H1 (cell line): ENCODE results near the gene SLC38A8. TPM values are rescaled to one million over a fixed set of nuclear protein-coding genes. Genes with fewer than 3 reads are reported as not detected.
A peak's percentile ranks its signal among the peaks of the same experiment; 100 is the strongest.

Source experiments
- CTCF ChIA-PET: fragments of 300-600 bp; sonication (Branson Sonifier 250); formaldehyde crosslinking; loops from one replicate; lab custom pipeline; 2021; ENCODE audit not compliant: partially characterized antibody; lab: Charles Lee
- POLR2A ChIA-PET: fragments of 300-600 bp; sonication (Branson Sonifier 250); formaldehyde crosslinking; loops from one replicate; lab custom pipeline; 2021; ENCODE audit warnings: inconsistent platforms; ENCODE audit not compliant: partially characterized antibody; lab: Charles Lee
- DNase-seq, 2 experiments: peaks; one replicate each; pipeline versions ENCODE4 v3.0.0 to v3.0.0-alpha.2; 2010 to 2022; ENCODE audit warnings: low spot score in 2 of 2, low read depth in 1 of 2, mixed read lengths in 1 of 2
- FAIRE-seq: peaks from 2 replicates; lab custom pipeline; 2011; peaks lifted over from hg19 to GRCh38; lab: Jason Lieb, UNC
- H2AFZ ChIP-seq: 2 replicates; pipeline ENCODE4 v1.8.1; 2012; ENCODE audit warnings: low read length, inconsistent platforms
- H2AK5ac ChIP-seq: 2 replicates; pipeline ENCODE4 v1.6.1; 2013; ENCODE audit warnings: low read depth, low read length
- H2BK120ac ChIP-seq: replicated peaks from 2 replicates; pipeline ENCODE3; 2013; ENCODE audit warnings: low read depth, low read length, inconsistent platforms
- H2BK12ac ChIP-seq: 2 replicates; pipeline ENCODE4 v1.6.1; 2013; ENCODE audit warnings: low read depth, low read length
- H2BK15ac ChIP-seq: 2 replicates; pipeline ENCODE4 v1.6.1; 2013; ENCODE audit warnings: low read length
- H2BK20ac ChIP-seq: 2 replicates; pipeline ENCODE4 v1.6.1; 2013; ENCODE audit warnings: low read length
- H2BK5ac ChIP-seq: 2 replicates; pipeline ENCODE4 v1.6.1; 2013; ENCODE audit warnings: low read depth, low read length
- H3K14ac ChIP-seq: 2 replicates; pipeline ENCODE4 v1.6.1; 2013; ENCODE audit warnings: inconsistent platforms; ENCODE audit not compliant: insufficient read length
- H3K18ac ChIP-seq: 2 replicates; pipeline ENCODE4 v1.6.1; 2013; ENCODE audit warnings: low read length; ENCODE audit errors: extremely low read depth
- H3K23ac ChIP-seq: 2 replicates; pipeline ENCODE4 v1.6.1; 2013; ENCODE audit warnings: inconsistent platforms; ENCODE audit not compliant: insufficient read length
- H3K23me2 ChIP-seq: 2 replicates; pipeline ENCODE4 v1.6.1; 2013; ENCODE audit warnings: low read depth, low read length
- H3K27ac ChIP-seq: 2 replicates; pipeline ENCODE4 v1.6.1; 2011; ENCODE audit warnings: low read depth, low read length, inconsistent platforms
- H3K27me3 ChIP-seq, 4 experiments: replicated peaks in 1 of 4; 1 replicate in 1 of 4; 2 replicates in 3 of 4; pipeline versions ENCODE4 v1.6.1 to v1.8.1; 2011 to 2013; ENCODE audit warnings: low read length in 3 of 4, mild to moderate bottlenecking in 3 of 4, inconsistent platforms in 2 of 4, mixed read lengths in 2 of 4, moderate library complexity in 1 of 4; ENCODE audit not compliant: control insufficient read depth in 3 of 4, insufficient read depth in 3 of 4; ENCODE audit errors: extremely low read depth in 1 of 4
- H3K36me3 ChIP-seq, 4 experiments: 2 replicates each; pipeline versions ENCODE4 v1.6.1 to v1.8.1; 2011 to 2013; ENCODE audit warnings: mild to moderate bottlenecking in 4 of 4, low read length in 3 of 4, moderate library complexity in 2 of 4, control low read depth in 1 of 4, inconsistent platforms in 1 of 4; ENCODE audit not compliant: insufficient read depth in 4 of 4, control insufficient read depth in 2 of 4
- H3K4ac ChIP-seq: replicated peaks from 2 replicates; pipeline ENCODE3; 2013; ENCODE audit warnings: low read length, low read depth, mixed read lengths, inconsistent platforms; ENCODE audit not compliant: insufficient read length
- H3K4me1 ChIP-seq, 4 experiments: replicated peaks in 1 of 4; 1 replicate in 1 of 4; 2 replicates in 3 of 4; pipeline versions ENCODE4 v1.6.1 to v1.8.1; 2011 to 2013; ENCODE audit warnings: low read length in 3 of 4, inconsistent platforms in 2 of 4, mixed read lengths in 1 of 4; ENCODE audit not compliant: insufficient read depth in 4 of 4, control insufficient read depth in 3 of 4
- H3K4me2 ChIP-seq, 2 experiments: 2 replicates each; pipeline versions ENCODE4 v1.6.1 to v1.8.1; 2011 to 2013; ENCODE audit warnings: low read depth in 2 of 2, low read length in 2 of 2, control low read depth in 1 of 2, inconsistent platforms in 1 of 2, mild to moderate bottlenecking in 1 of 2; ENCODE audit not compliant: insufficient read depth in 1 of 2
- H3K4me3 ChIP-seq, 4 experiments: fragments of 200-600, 300-600 bp in 1 of 4; sonication (generic), shearing (Covaris generic), sonication (Bioruptor Twin) in 1 of 4; 2 replicates each; pipeline versions ENCODE4 v1.5.1 to v1.8.1; 2011 to 2016; ENCODE audit warnings: low read length in 4 of 4, low read depth in 3 of 4, control low read depth in 2 of 4, inconsistent platforms in 2 of 4, mild to moderate bottlenecking in 2 of 4, mixed read lengths in 1 of 4, moderate library complexity in 1 of 4; ENCODE audit not compliant: insufficient read depth in 2 of 4; ENCODE audit errors: extremely low read depth in 1 of 4
- H3K56ac ChIP-seq: replicated peaks from 2 replicates; pipeline ENCODE3; 2013; ENCODE audit warnings: low read depth, mild to moderate bottlenecking, mixed read lengths, low read length, inconsistent platforms; ENCODE audit not compliant: insufficient read length
- H3K79me1 ChIP-seq: 2 replicates; pipeline ENCODE4 v1.6.1; 2013; ENCODE audit warnings: low read depth, low read length, control low read depth
- H3K79me2 ChIP-seq, 2 experiments: 2 replicates each; pipeline versions ENCODE4 v1.6.1 to v1.8.1; 2012 to 2013; ENCODE audit warnings: low read length in 2 of 2, mild to moderate bottlenecking in 2 of 2, inconsistent platforms in 1 of 2; ENCODE audit not compliant: insufficient read depth in 2 of 2, control insufficient read depth in 1 of 2
- H3K9ac ChIP-seq, 4 experiments: replicated peaks in 1 of 4; 1 replicate in 1 of 4; 2 replicates in 3 of 4; pipeline versions ENCODE4 v1.6.1 to v1.8.1; 2011 to 2013; ENCODE audit warnings: low read depth in 3 of 4, low read length in 3 of 4, control low read depth in 2 of 4, mild to moderate bottlenecking in 2 of 4, moderate library complexity in 2 of 4, inconsistent platforms in 1 of 4; ENCODE audit errors: extremely low read depth in 1 of 4
- H3K9me3 ChIP-seq, 2 experiments: 2 replicates each; pipeline versions ENCODE4 v1.6.1 to v1.8.1; 2012 to 2013; ENCODE audit warnings: mild to moderate bottlenecking in 2 of 2, moderate library complexity in 2 of 2, control low read depth in 1 of 2, inconsistent platforms in 1 of 2, low read depth in 1 of 2, low read length in 1 of 2, mixed read lengths in 1 of 2; ENCODE audit not compliant: insufficient read depth in 2 of 2
- H4K20me1 ChIP-seq, 2 experiments: replicated peaks in 1 of 2; 2 replicates each; pipeline versions ENCODE3 to v1.8.1; 2011 to 2013; ENCODE audit warnings: inconsistent platforms in 2 of 2, low read length in 2 of 2, mild to moderate bottlenecking in 1 of 2; ENCODE audit not compliant: insufficient read depth in 2 of 2, control insufficient read depth in 1 of 2
- H4K5ac ChIP-seq: 2 replicates; pipeline ENCODE4 v1.6.1; 2013; ENCODE audit warnings: low read length, low read depth, mixed read lengths, inconsistent platforms; ENCODE audit not compliant: insufficient read length
- H4K8ac ChIP-seq: 2 replicates; pipeline ENCODE4 v1.8.0; 2013; ENCODE audit warnings: mild to moderate bottlenecking, moderate library complexity, low read length, inconsistent platforms; ENCODE audit not compliant: insufficient read depth; ENCODE audit errors: extremely low read depth
- H4K91ac ChIP-seq: replicated peaks from 2 replicates; pipeline ENCODE3; 2013; ENCODE audit warnings: low read length, mixed read lengths, inconsistent platforms; ENCODE audit not compliant: insufficient read length
- ATF3 ChIP-seq: IDR thresholded peaks from 2 replicates; pipeline ENCODE4 v1.6.1; 2011; ENCODE audit warnings: low read depth, mild to moderate bottlenecking, low read length; ENCODE audit not compliant: insufficient read depth
- CBX5 ChIP-seq: fragments of 300-800, 300-1000 bp; sonication (generic); IDR thresholded peaks from 2 replicates; pipeline ENCODE4 v1.7.1; 2016; ENCODE audit warnings: antibody characterized with exemption, low read length, low read depth
- CTCF ChIP-seq, 3 experiments: IDR thresholded peaks; 1 replicate in 2 of 3; 2 replicates in 1 of 3; pipeline versions ENCODE4 v1.5.1 to v1.6.1; 2011; ENCODE audit warnings: low read length in 3 of 3, mild to moderate bottlenecking in 3 of 3, inconsistent platforms in 2 of 3, low read depth in 1 of 3, moderate library complexity in 1 of 3; ENCODE audit not compliant: insufficient read depth in 1 of 3; ENCODE audit errors: control extremely low read depth in 1 of 3
- EP300 ChIP-seq, 2 experiments: IDR thresholded peaks; 1 replicate in 1 of 2; 2 replicates in 1 of 2; pipeline ENCODE4 v1.6.1; 2011 to 2012; ENCODE audit warnings: low read depth in 2 of 2, low read length in 2 of 2, mild to moderate bottlenecking in 2 of 2, borderline replicate concordance in 1 of 2, inconsistent platforms in 1 of 2, moderate library complexity in 1 of 2
- MAX ChIP-seq: IDR thresholded peaks from 2 replicates; pipeline ENCODE4 v1.6.1; 2012; ENCODE audit warnings: inconsistent platforms
- SP4 ChIP-seq: IDR thresholded peaks from 2 replicates; pipeline ENCODE4 v1.6.1; 2012; ENCODE audit warnings: low read length, inconsistent platforms
- WGBS, 2 experiments: shearing (Covaris generic) in 1 of 2; methylation state at CpG; one replicate each; pipeline versions ENCODE4 v1.1.6 to v1.1.7; 2013 to 2015; ENCODE audit warnings: low lambda C conversion rate in 2 of 2, mixed read lengths in 2 of 2, inconsistent platforms in 1 of 2, low coverage in 1 of 2, missing lambda C conversion rate in 1 of 2; ENCODE audit not compliant: insufficient replicate concordance in 2 of 2, insufficient coverage in 1 of 2, insufficient read length in 1 of 2; ENCODE audit errors: extremely low coverage in 1 of 2, missing lambda C conversion rate in 1 of 2; 5-methylcytosine and 5-hydroxymethylcytosine counted together
- polyA plus RNA-seq, 7 experiments: library from polyadenylated mRNA; depleted of rRNA in 3 of 7; stranded (reverse) in 5 of 7; unstranded in 2 of 7; fragments of >200 nt in 5 of 7; fragments of 200-250 nt in 2 of 7; gene quantifications; 1 replicate in 5 of 7; 2 replicates in 1 of 7; 4 replicates in 1 of 7; pipeline versions ENCODE4 v1.2.1 to v1.2.3, GENCODE V29; 2011 to 2013; ENCODE audit warnings: missing spikeins in 2 of 7, mixed read lengths in 2 of 7
- total RNA-seq: library from RNA; stranded (reverse); fragmentation: NEBNext Ultra II Directional; extraction: Animal tissue kit (Norgen Biotek cat#: 25700); gene quantifications from 2 replicates; pipeline ENCODE4 v1.2.1, GENCODE V29; 2021
- TF ChIP-seq, protein P1 (sequence below): IDR thresholded peaks from 2 replicates; pipeline ENCODE4 v1.6.1; 2012; ENCODE audit warnings: inconsistent platforms

The SLC38A8 gene
- total and polyA plus RNA-seq, 2 of the 8 experiments (the other 6 are each of a cell fraction or from before 2014, with no cell fraction given) = 0.08 TPM; not detected in 1

DNA sequence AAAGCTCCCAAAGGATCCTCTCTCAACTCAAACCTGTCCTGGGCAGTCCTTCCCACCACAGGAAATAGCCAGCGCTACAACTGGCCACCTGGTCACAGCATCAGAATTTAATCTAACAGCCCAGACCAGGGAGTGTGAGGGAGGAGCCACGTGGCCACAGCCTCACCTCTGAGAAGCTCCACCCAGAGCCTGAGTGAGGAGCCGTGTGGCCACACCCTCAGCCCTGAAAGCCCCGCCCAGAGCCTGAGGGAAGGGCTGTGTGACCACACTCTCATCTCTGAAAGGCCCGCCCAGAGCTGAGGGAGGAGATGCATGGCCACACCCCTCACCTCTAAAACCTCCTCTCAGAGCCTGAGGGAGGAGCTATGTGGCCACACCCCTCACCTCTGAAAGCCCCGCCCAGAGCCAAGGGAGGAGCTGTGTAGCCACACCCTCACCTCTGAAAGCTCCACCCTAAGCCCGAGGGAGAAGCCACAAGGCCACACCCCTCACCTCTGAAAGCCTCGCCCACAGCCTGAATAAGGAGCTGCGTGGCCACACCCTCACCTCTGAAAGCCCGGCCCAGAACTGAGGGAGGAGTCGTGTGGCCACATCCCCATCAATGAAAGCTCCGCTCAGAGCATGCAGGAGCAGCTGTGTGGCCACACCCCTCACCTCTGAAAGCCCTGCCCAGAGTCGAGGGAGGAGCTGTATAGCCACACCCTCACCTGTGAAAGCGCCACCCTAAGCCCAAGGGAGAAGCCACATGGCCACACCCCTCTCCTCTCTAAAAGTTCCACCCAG is 28.6 kb downstream of the SLC38A8 start:
- DNase-seq (peak; percentile 99 to 100), FAIRE-seq (peak; percentile 94)
- H3K4me2 ChIP-seq = peak overlapping the region in 1 of 2 experiments; percentile 32; a peak in 1 of 4 replicates
- no peaks in the 10 kb centered on the region for H3K23me2 ChIP-seq
- H3K79me1 ChIP-seq = no peaks in the 10 kb centered on the region
- ChIA-PET POLR2A (interaction anchor here (1.2 to 1.6 kb wide), 3 partner anchors 18 to 60 kb away, joined by 3 to 4 read pairs (median 3); no protein-coding TSS in a partner anchor), CTCF (interaction anchor here (0.6 to 2.8 kb wide), 14 partner anchors 8 to 60 kb away, joined by 3 to 12 read pairs (median 4); no protein-coding TSS in a partner anchor)
- no peaks in the 10 kb centered on the region for H3K9me3 ChIP-seq
- H3K27me3 ChIP-seq = no peaks in the 10 kb centered on the region
- no peak overlapping the region for H3K27ac ChIP-seq
- no peak overlapping the region for H3K23ac ChIP-seq
- H3K4ac ChIP-seq = no peak overlapping the region
- WGBS, 2 experiments = 14% methylated on average over 8 of the region's 14 CpGs; no CpG with 5 or more reads in 1 of the 2 experiments
- H4K8ac ChIP-seq = no peak overlapping the region
- no peak overlapping the region for H2AFZ ChIP-seq
- no peak overlapping the region for H3K4me3 ChIP-seq
- no peak overlapping the region for H2BK12ac ChIP-seq
- no peak overlapping the region for H2BK5ac ChIP-seq
- no peak overlapping the region for H3K14ac ChIP-seq
- H4K5ac ChIP-seq = no peak overlapping the region
- no peaks in the 10 kb centered on the region for H3K79me2 ChIP-seq
- H4K91ac ChIP-seq = no peak overlapping the region
- H3K4me1 ChIP-seq = no peaks in the 10 kb centered on the region; a peak in 1 of 7 replicates
- H2AK5ac ChIP-seq = no peak overlapping the region
- H3K36me3 ChIP-seq = no peaks in the 10 kb centered on the region
- H3K56ac ChIP-seq = no peak overlapping the region
- H2BK120ac ChIP-seq = no peak overlapping the region
- H2BK20ac ChIP-seq = no peak overlapping the region
- no peaks in the 10 kb centered on the region for H4K20me1 ChIP-seq
- no peak overlapping the region for H2BK15ac ChIP-seq
- no peak overlapping the region for H3K18ac ChIP-seq
- H3K9ac ChIP-seq = no peak overlapping the region
- TF ChIP-seq CTCF (IDR thresholded peaks at IDR 0.05; ENCODE audit: control extremely low read depth in 1 of 3, insufficient read depth in 1 of 3, low read depth in 1 of 3, low read length in 3 of 3) (no peak), SP4 (0 out of 2 replicates have a peak, but pooled peaks have one; percentile 38), ATF3 (no peak), CBX5 (no peak), EP300 (IDR thresholded peaks at IDR 0.05; ENCODE audit: borderline replicate concordance in 1 of 2, low read depth in 2 of 2, low read length in 2 of 2) (no peak), MAX (peak; percentile 91)
- TF ChIP-seq, protein P1, sequence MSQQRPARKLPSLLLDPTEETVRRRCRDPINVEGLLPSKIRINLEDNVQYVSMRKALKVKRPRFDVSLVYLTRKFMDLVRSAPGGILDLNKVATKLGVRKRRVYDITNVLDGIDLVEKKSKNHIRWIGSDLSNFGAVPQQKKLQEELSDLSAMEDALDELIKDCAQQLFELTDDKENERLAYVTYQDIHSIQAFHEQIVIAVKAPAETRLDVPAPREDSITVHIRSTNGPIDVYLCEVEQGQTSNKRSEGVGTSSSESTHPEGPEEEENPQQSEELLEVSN = peak; percentile 81
